ENCODE data around the gene MEGF11.
"Not testable (repeated sequence)": the region's sequence is repeated elsewhere in the genome, so short reads cannot be mapped to it uniquely, and the experiment has no call there.

The MEGF11 gene

GRCh38 chr15:65869126-65869953 lies 384.2 kb downstream of the MEGF11 start, which contains the start of gene RAB11A:
TSS of gene RAB11A (plus strand) at chr15:65869491. CDS start at chr15:65869586, 95 bp downstream.
- DNase-seq, result peak; percentile 90

- DNase-seq, result no peak
Measured at GRCh38 chr15:65868546-65869125, 384.9 kb downstream of the MEGF11 start.

GRCh38 chr15:65867933-65868332 lies 385.6 kb downstream of the MEGF11 start:
- DNase-seq, result not testable (repeated sequence)

- no peak for DNase-seq
Measured at GRCh38 chr15:65867244-65867643, 386.3 kb downstream of the MEGF11 start.

- no peak for DNase-seq
Measured at GRCh38 chr15:65863106-65863505, 390.4 kb downstream of the MEGF11 start.

- DNase-seq, result no peak
Measured at GRCh38 chr15:65862682-65863081, 390.9 kb downstream of the MEGF11 start.

GRCh38 chr15:65857718-65858402 lies 395.7 kb downstream of the MEGF11 start:
- no peak for DNase-seq

- no peak for DNase-seq
Measured at GRCh38 chr15:65856821-65857455, 396.6 kb downstream of the MEGF11 start.

GRCh38 chr15:65851981-65852380 lies 401.6 kb downstream of the MEGF11 start:
- no peak for DNase-seq

GRCh38 chr15:65847989-65848388 lies 405.6 kb downstream of the MEGF11 start:
- DNase-seq, result no peak

GRCh38 chr15:65845826-65846519 lies 407.6 kb downstream of the MEGF11 start:
- DNase-seq, result no peak
